HG03469 (cell line): ENCODE data around the gene MBP.

Experiments used
- ATAC-seq: cut with Tn5 transposase; IDR thresholded peaks from one replicate; pipeline ENCODE4 v1.9.1; 2021; ENCODE audit warnings: mild to moderate bottlenecking, moderate library complexity, moderate number of reproducible peaks; ENCODE audit not compliant: unreplicated experiment

The MBP gene

GRCh38 chr18:77053616-77054287, 78.8 kb downstream of the MBP start:
- ATAC-seq, result no peak

GRCh38 chr18:77052983-77053309, 79.6 kb downstream of the MBP start:
- ATAC-seq, result no peak

- ATAC-seq, result no peak
These were observed 80.1 kb downstream of the MBP start for GRCh38 chr18:77052297-77052982.

- no peak for ATAC-seq
These were observed 80.8 kb downstream of the MBP start for GRCh38 chr18:77051581-77052296.

- no peak for ATAC-seq
These were observed 82.6 kb downstream of the MBP start for GRCh38 chr18:77049938-77050337.

GRCh38 chr18:77047803-77048419, 84.7 kb downstream of the MBP start:
- ATAC-seq, result no peak

- ATAC-seq, result no peak
These were observed 85.6 kb downstream of the MBP start for GRCh38 chr18:77046994-77047393.

GRCh38 chr18:77046409-77046808, 86.2 kb downstream of the MBP start:
- no peak for ATAC-seq

GRCh38 chr18:77045677-77046076, 86.9 kb downstream of the MBP start:
- no peak for ATAC-seq

- peak; percentile 41 for ATAC-seq
These were observed 87.5 kb downstream of the MBP start for GRCh38 chr18:77044866-77045664.

- ATAC-seq, result no peak
These were observed 88.9 kb downstream of the MBP start for GRCh38 chr18:77043541-77044280.

GRCh38 chr18:77042583-77042982, 90.0 kb downstream of the MBP start:
- no peak for ATAC-seq

- no peak for ATAC-seq
These were observed 93.1 kb downstream of the MBP start for GRCh38 chr18:77039196-77040130.

- ATAC-seq, result no peak
These were observed 94.3 kb downstream of the MBP start for GRCh38 chr18:77038182-77038858.

- no peak for ATAC-seq
These were observed 95.0 kb downstream of the MBP start for GRCh38 chr18:77037567-77037966.

GRCh38 chr18:77035380-77036187, 97.0 kb downstream of the MBP start:
- ATAC-seq, result no peak

GRCh38 chr18:77033575-77033974, 99.0 kb downstream of the MBP start:
- no peak for ATAC-seq
